GM12878 (cell line): ENCODE results near the gene CATSPER1. TPM values are rescaled to one million over a fixed set of nuclear protein-coding genes. Genes with fewer than 3 reads are reported as not detected.

ENCODE experiments used
- ATAC-seq: fragments of 200-7000 bp; cut with Tn5 transposase; 3 replicates; pipeline ENCODE4 v1.9.1; 2020; ENCODE audit warnings: mild to moderate bottlenecking, moderate library complexity
- BruUV-seq: library from RNA; stranded (reverse); fragments of 400-500 nt; replicated peaks from 2 replicates; lab custom pipeline; 2021; lab: Mats Ljungman, UMichigan
- CTCF ChIA-PET: fragments of 300-600 bp; sonication (Branson Sonifier 250); formaldehyde crosslinking; extraction: SDS; loops from one replicate; lab custom pipeline; 2021; ENCODE audit warnings: inconsistent platforms; lab: Yijun Ruan, JAX
- POLR2A ChIA-PET: fragments of 350-600 bp; formaldehyde crosslinking; extraction: SDS; loops from one replicate; lab custom pipeline; 2021; ENCODE audit warnings: inconsistent platforms; lab: Charles Lee
- RAD21 ChIA-PET: fragments of 300-600 bp; sonication (Branson Sonifier 250); formaldehyde crosslinking; loops from one replicate; lab custom pipeline; 2023; ENCODE audit warnings: antibody characterized with exemption; ENCODE audit not compliant: unreplicated experiment; lab: Charles Lee
- SMC1A ChIA-PET: fragments of 300-600 bp; sonication (Branson Sonifier 250); formaldehyde crosslinking; loops from one replicate; lab custom pipeline; 2023; ENCODE audit not compliant: unreplicated experiment, uncharacterized antibody; lab: Charles Lee
- DNase-seq: peaks from one replicate; pipeline ENCODE4 v3.0.0-alpha.2; 2011; ENCODE audit warnings: low read depth, low spot score
- FAIRE-seq: peaks from 3 replicates; lab custom pipeline; 2011; peaks lifted over from hg19 to GRCh38; lab: Jason Lieb, UNC
- H2AFZ ChIP-seq: 2 replicates; pipeline ENCODE4 v1.6.0; 2011; ENCODE audit warnings: low read depth, low read length, control low read depth; ENCODE audit not compliant: control insufficient read depth
- H3K27ac ChIP-seq: 2 replicates; pipeline ENCODE4 v1.5.1; 2011; ENCODE audit warnings: control low read depth; ENCODE audit not compliant: control insufficient read depth, insufficient read depth
- H3K27me3 ChIP-seq, 2 experiments: replicated peaks in 1 of 2; 2 replicates each; pipeline versions ENCODE4 v1.6.0 to v1.6.1; 2011; ENCODE audit warnings: low read length in 1 of 2; ENCODE audit not compliant: control insufficient read depth in 2 of 2, insufficient read depth in 2 of 2
- H3K36me3 ChIP-seq, 2 experiments: 2 replicates each; pipeline ENCODE4 v1.5.1; 2011; ENCODE audit warnings: low read length in 1 of 2; ENCODE audit not compliant: control insufficient read depth in 2 of 2, insufficient read depth in 2 of 2
- H3K4me1 ChIP-seq: 2 replicates; pipeline ENCODE4 v1.6.1; 2011; ENCODE audit warnings: mild to moderate bottlenecking, low read length, moderate library complexity, mixed read lengths; ENCODE audit not compliant: control insufficient read depth, insufficient read depth
- H3K4me2 ChIP-seq: 2 replicates; pipeline ENCODE4 v1.6.0; 2011; ENCODE audit warnings: control low read depth; ENCODE audit not compliant: control insufficient read depth, insufficient read depth
- H3K4me3 ChIP-seq: fragments of 200-600 bp; sonication (generic); 2 replicates; pipeline ENCODE4 v1.5.1; 2016
- H3K79me2 ChIP-seq: 2 replicates; pipeline ENCODE4 v1.6.0; 2011; ENCODE audit warnings: low read length; ENCODE audit not compliant: control insufficient read depth, insufficient read depth
- H3K9ac ChIP-seq: 2 replicates; pipeline ENCODE4 v1.8.0; 2011; ENCODE audit warnings: low read length, control low read depth, mixed read lengths; ENCODE audit not compliant: control insufficient read depth, insufficient read depth
- H3K9me3 ChIP-seq: replicated peaks from 3 replicates; pipeline ENCODE4 v1.5.1; 2011; ENCODE audit warnings: mild to moderate bottlenecking, low read length; ENCODE audit not compliant: control insufficient read depth, insufficient read depth
- H4K20me1 ChIP-seq: 2 replicates; pipeline ENCODE4 v1.6.0; 2011; ENCODE audit not compliant: control insufficient read depth, insufficient read depth
- CBX3 ChIP-seq: fragments of 200-600 bp; sonication (generic); IDR thresholded peaks from 2 replicates; pipeline ENCODE4 v1.6.1; 2016; ENCODE audit warnings: low read depth, borderline replicate concordance
- E4F1 ChIP-seq: fragments of 450-650 bp; IDR thresholded peaks from 2 replicates; pipeline ENCODE4 v1.6.1; 2018; ENCODE audit warnings: borderline replicate concordance, mild to moderate bottlenecking; ENCODE audit not compliant: partially characterized antibody
- EGR1 ChIP-seq, 2 experiments: IDR thresholded peaks; 1 replicate in 1 of 2; 2 replicates in 1 of 2; pipeline ENCODE4 v1.6.1; 2011 to 2012; ENCODE audit warnings: low read depth in 2 of 2, low read length in 2 of 2, borderline replicate concordance in 1 of 2, mild to moderate bottlenecking in 1 of 2, moderate library complexity in 1 of 2
- KAT2A ChIP-seq: conservative IDR thresholded peaks from 2 replicates; pipeline ENCODE4 v1.6.1; 2011; ENCODE audit warnings: low read depth, low read length; ENCODE audit not compliant: control insufficient read depth
- MEF2B ChIP-seq: fragments of 450-650 bp; IDR thresholded peaks from 2 replicates; pipeline ENCODE4 v1.6.1; 2018; ENCODE audit warnings: mild to moderate bottlenecking, moderate library complexity; ENCODE audit not compliant: partially characterized antibody, poor library complexity, severe bottlenecking
- NFIC ChIP-seq: IDR thresholded peaks from 2 replicates; pipeline ENCODE4 v1.6.1; 2012; ENCODE audit warnings: low read depth, mild to moderate bottlenecking, inconsistent platforms, low read length, moderate library complexity
- NFYA ChIP-seq: IDR thresholded peaks from 2 replicates; pipeline ENCODE4 v1.6.1; 2011; ENCODE audit warnings: low read depth, mild to moderate bottlenecking, low read length, improper control_type of control experiment, borderline replicate concordance
- REST ChIP-seq: IDR thresholded peaks from 2 replicates; pipeline ENCODE4 v1.6.1; 2012; ENCODE audit warnings: mild to moderate bottlenecking, low read depth, low read length
- RFX5 ChIP-seq: IDR thresholded peaks from 2 replicates; pipeline ENCODE4 v1.6.1; 2011; ENCODE audit warnings: low read depth, low read length, improper control_type of control experiment
- SMAD1 ChIP-seq: fragments of 450-650 bp; IDR thresholded peaks from 2 replicates; pipeline ENCODE4 v1.6.1; 2018; ENCODE audit warnings: mild to moderate bottlenecking, low read depth; ENCODE audit not compliant: partially characterized antibody
- YY1 ChIP-seq: IDR thresholded peaks from 2 replicates; pipeline ENCODE4 v1.6.1; 2011; ENCODE audit warnings: low read depth, mild to moderate bottlenecking, low read length
- WGBS: methylation state at CpG from one replicate; pipeline ENCODE4 v1.1.6; 2016; ENCODE audit warnings: low lambda C conversion rate; ENCODE audit not compliant: insufficient replicate concordance, insufficient coverage; ENCODE audit errors: missing lambda C conversion rate; 5-methylcytosine and 5-hydroxymethylcytosine counted together
- in situ Hi-C: fragments of 300-500 bp; cut with MboI; formaldehyde crosslinking; loops from 9 replicates; pipeline ENCODE4 v1.14.3; 2018; ENCODE audit warnings: mixed read lengths
- intact Hi-C: fragments of 100-400 bp; cut with micrococcal nuclease; formaldehyde crosslinking; loops from one replicate; pipeline ENCODE4 v1.14.2; 2022; ENCODE audit not compliant: unreplicated experiment
- polyA plus RNA-seq, 11 experiments: library from polyadenylated mRNA; depleted of rRNA in 4 of 11; unstranded in 6 of 11; stranded (reverse) in 5 of 11; fragments of >200 nt; fragmentation: Nextera tagmentation in 4 of 11; fragmentation: Illumina TruSeq in 1 of 11; extraction: Ambion mirVana in 4 of 11; extraction: Trizol in 1 of 11; gene quantifications; 1 replicate in 1 of 11; 2 replicates in 10 of 11; pipeline versions ENCODE4 v1.2.1 to v1.2.3, GENCODE V29; 2011 to 2016; ENCODE audit warnings: inconsistent platforms in 2 of 11, missing spikeins in 2 of 11, low read depth in 1 of 11
- total RNA-seq, 4 experiments: library from RNA; depleted of rRNA in 3 of 4; stranded (reverse); fragments of >200 nt in 3 of 4; fragmentation: Illumina TruSeq in 1 of 4; extraction: Trizol in 1 of 4; gene quantifications; 2 replicates each; pipeline versions ENCODE4 v1.2.1 to v1.2.3, GENCODE V29; 2013 to 2021

The CATSPER1 gene
- total and polyA plus RNA-seq, 10 of the 15 experiments (the other 5 are each of a cell fraction or from before 2014, with no cell fraction given) = 0.02 to 0.05 TPM; not detected in 8

- no peak for TF ChIP-seq YY1
- no peak for TF ChIP-seq E4F1
Observed at GRCh38 chr11:66015936-66016792, 10.1 kb downstream of the CATSPER1 start (continued).

- intact Hi-C loops = no loop called here
- DNase-seq (no peak), ATAC-seq (no peak), FAIRE-seq (no peak)
- ChIA-PET POLR2A (no interaction called here), CTCF (no interaction called here), SMC1A (no interaction called here), RAD21 (no interaction called here)
- H3K27ac ChIP-seq = no peak overlapping the region
- H3K4me3 ChIP-seq = no peak overlapping the region
- H3K9ac ChIP-seq = no peak overlapping the region
- BruUV-seq = no TSS peak
- no peak overlapping the region for H2AFZ ChIP-seq
- H3K9me3 ChIP-seq = no peaks in the 10 kb centered on the region
- TF ChIP-seq EGR1 (IDR thresholded peaks at IDR 0.05; ENCODE audit: borderline replicate concordance in 1 of 2, low read depth in 2 of 2, low read length in 2 of 2) (no peak), SMAD1 (no peak), RFX5 (no peak), CBX3 (no peak), NFIC (no peak), NFYA (no peak), REST (no peak), KAT2A (no peak), MEF2B (no peak)
- whole genome bisulfite sequencing = 86% methylated on average over 6 of the region's 7 CpGs
- in situ Hi-C loops = no loop called here
- peaks cover 3 to 7% of the 10 kb centered on the region in 2 experiments for H3K27me3 ChIP-seq
- no peaks in the 10 kb centered on the region for H3K79me2 ChIP-seq
- H4K20me1 ChIP-seq = no peaks in the 10 kb centered on the region
- no peaks in the 10 kb centered on the region for H3K36me3 ChIP-seq
- no peaks in the 10 kb centered on the region for H3K4me1 ChIP-seq
- H3K4me2 ChIP-seq = no peak overlapping the region
Observed at GRCh38 chr11:66015454-66015881, 10.8 kb downstream of the CATSPER1 start.
